Nephron (organoid): ENCODE data around the gene ZBTB16.
A peak's percentile ranks its signal among the peaks of the same experiment; 100 is the strongest.

Experiments
- H3K27ac Mint-ChIP-seq, 3 experiments: 2 replicates each; pipeline ENCODE4 v1.8.0; 2020; ENCODE audit warnings: mixed read lengths in 3 of 3, mild to moderate bottlenecking in 2 of 3, moderate library complexity in 1 of 3
- H3K27me3 Mint-ChIP-seq: 2 replicates; pipeline ENCODE4 v1.8.0; 2021; ENCODE audit warnings: low read depth, mild to moderate bottlenecking, moderate library complexity, mixed read lengths
- H3K36me3 Mint-ChIP-seq: 2 replicates; pipeline ENCODE4 v1.8.0; 2020; ENCODE audit warnings: low read depth, mixed read lengths
- H3K4me1 Mint-ChIP-seq: 2 replicates; pipeline ENCODE4 v1.8.0; 2020; ENCODE audit warnings: mixed read lengths
- H3K4me3 Mint-ChIP-seq, 3 experiments: 2 replicates each; pipeline ENCODE4 v1.8.0; 2020; ENCODE audit warnings: mild to moderate bottlenecking in 3 of 3, mixed read lengths in 3 of 3, moderate library complexity in 2 of 3
- H3K9me3 Mint-ChIP-seq: 2 replicates; pipeline ENCODE4 v1.8.0; 2020; ENCODE audit warnings: mixed read lengths
- TF ChIP-seq, protein P1 (sequence below), 3 experiments: fragments of 200-600 bp; sonication (generic); IDR thresholded peaks; one replicate each; pipeline ENCODE4 v1.5.0; 2021; ENCODE audit warnings: antibody characterized with exemption in 3 of 3; ENCODE audit not compliant: unreplicated experiment in 3 of 3

Gene ZBTB16

GRCh38 chr11:114167355-114167754, 107.8 kb downstream of the ZBTB16 start:
- Mint-ChIP-seq H3K4me1 (peaks cover 92% of the 10 kb centered on the region), H3K4me3 (peak overlapping the region in 1 of 3 experiments; percentile 60), H3K27ac (no peak overlapping the region), H3K27me3 (peaks cover 79% of the 10 kb centered on the region), H3K36me3 (no peaks in the 10 kb centered on the region), H3K9me3 (no peaks in the 10 kb centered on the region)
- TF ChIP-seq, protein P1, sequence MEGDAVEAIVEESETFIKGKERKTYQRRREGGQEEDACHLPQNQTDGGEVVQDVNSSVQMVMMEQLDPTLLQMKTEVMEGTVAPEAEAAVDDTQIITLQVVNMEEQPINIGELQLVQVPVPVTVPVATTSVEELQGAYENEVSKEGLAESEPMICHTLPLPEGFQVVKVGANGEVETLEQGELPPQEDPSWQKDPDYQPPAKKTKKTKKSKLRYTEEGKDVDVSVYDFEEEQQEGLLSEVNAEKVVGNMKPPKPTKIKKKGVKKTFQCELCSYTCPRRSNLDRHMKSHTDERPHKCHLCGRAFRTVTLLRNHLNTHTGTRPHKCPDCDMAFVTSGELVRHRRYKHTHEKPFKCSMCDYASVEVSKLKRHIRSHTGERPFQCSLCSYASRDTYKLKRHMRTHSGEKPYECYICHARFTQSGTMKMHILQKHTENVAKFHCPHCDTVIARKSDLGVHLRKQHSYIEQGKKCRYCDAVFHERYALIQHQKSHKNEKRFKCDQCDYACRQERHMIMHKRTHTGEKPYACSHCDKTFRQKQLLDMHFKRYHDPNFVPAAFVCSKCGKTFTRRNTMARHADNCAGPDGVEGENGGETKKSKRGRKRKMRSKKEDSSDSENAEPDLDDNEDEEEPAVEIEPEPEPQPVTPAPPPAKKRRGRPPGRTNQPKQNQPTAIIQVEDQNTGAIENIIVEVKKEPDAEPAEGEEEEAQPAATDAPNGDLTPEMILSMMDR (IDR thresholded peaks at IDR 0.05; ENCODE audit: unreplicated experiment in 3 of 3) = no peak

- TF ChIP-seq, protein P1 (IDR thresholded peaks at IDR 0.05; ENCODE audit: unreplicated experiment in 3 of 3) = no peak
- Mint-ChIP-seq H3K36me3 (no peaks in the 10 kb centered on the region), H3K4me1 (peaks cover 93% of the 10 kb centered on the region), H3K4me3 (peak overlapping the region in 1 of 3 experiments; percentile 60), H3K27ac (no peak overlapping the region), H3K27me3 (peaks cover 81% of the 10 kb centered on the region), H3K9me3 (no peaks in the 10 kb centered on the region)
Measured at GRCh38 chr11:114167771-114168448, 108.4 kb downstream of the ZBTB16 start.

GRCh38 chr11:114168691-114169090, 109.2 kb downstream of the ZBTB16 start:
- no peak overlapping the region for H3K4me3 Mint-ChIP-seq
- no peaks in the 10 kb centered on the region for H3K36me3 Mint-ChIP-seq
- no peaks in the 10 kb centered on the region for H3K9me3 Mint-ChIP-seq
- peaks cover 93% of the 10 kb centered on the region for H3K4me1 Mint-ChIP-seq
- TF ChIP-seq, protein P1 (IDR thresholded peaks at IDR 0.05; ENCODE audit: unreplicated experiment in 3 of 3) = no peak
- no peak overlapping the region for H3K27ac Mint-ChIP-seq
- H3K27me3 Mint-ChIP-seq = peaks cover 86% of the 10 kb centered on the region

DNA sequence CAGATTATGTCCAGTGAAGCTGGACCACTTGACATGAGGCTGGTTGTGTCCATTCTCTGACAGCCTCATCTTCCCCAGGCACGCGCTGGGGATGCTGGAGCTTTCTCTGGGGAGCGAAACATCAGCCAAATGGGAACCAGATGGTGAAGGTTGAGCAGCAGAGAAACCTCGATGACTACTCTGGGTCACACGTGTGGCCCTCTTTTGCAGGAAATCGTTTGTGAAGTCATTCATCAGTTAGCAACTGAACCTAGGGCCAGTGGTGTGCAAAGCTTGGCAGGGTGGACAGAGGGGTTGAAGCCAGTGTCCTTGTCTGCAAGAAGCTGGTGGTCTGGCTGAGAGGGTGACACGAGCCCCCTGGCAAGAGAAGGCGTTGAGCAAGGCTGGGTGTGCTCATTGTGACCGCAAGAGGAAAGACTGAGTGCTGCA, 109.8 kb downstream of the ZBTB16 start:
- Mint-ChIP-seq H3K4me3 (peak overlapping the region in 1 of 3 experiments; percentile 9), H3K27ac (no peak overlapping the region), H3K36me3 (no peaks in the 10 kb centered on the region), H3K4me1 (peaks cover 87% of the 10 kb centered on the region), H3K9me3 (no peaks in the 10 kb centered on the region), H3K27me3 (peaks cover 86% of the 10 kb centered on the region)
- TF ChIP-seq, protein P1 (IDR thresholded peaks at IDR 0.05; ENCODE audit: unreplicated experiment in 3 of 3) = no peak

DNA sequence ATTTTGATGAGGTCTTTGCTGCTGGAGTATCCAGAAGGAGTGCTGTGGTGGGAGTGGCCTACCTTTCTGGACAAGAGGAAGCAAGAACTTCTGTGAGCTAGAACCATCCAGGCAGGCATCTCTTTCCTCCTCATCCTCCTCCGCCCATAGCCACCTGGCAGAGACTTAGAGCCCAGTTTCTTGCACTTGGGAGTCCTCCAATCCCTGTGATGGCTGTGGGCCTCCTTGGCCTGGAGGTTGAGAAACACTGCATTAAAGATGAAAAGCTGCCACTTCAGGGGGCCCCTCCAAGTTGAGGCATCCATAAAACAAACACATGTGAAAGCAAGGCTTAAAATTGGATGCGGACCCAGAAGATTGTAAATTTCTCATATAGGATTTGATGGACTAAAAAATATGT, 110.3 kb downstream of the ZBTB16 start:
- no peaks in the 10 kb centered on the region for H3K9me3 Mint-ChIP-seq
- H3K4me1 Mint-ChIP-seq = peaks cover 82% of the 10 kb centered on the region
- H3K36me3 Mint-ChIP-seq = no peaks in the 10 kb centered on the region
- no peak overlapping the region for H3K27ac Mint-ChIP-seq
- TF ChIP-seq, protein P1 (IDR thresholded peaks at IDR 0.05; ENCODE audit: unreplicated experiment in 3 of 3) = no peak
- peaks cover 86% of the 10 kb centered on the region for H3K27me3 Mint-ChIP-seq
- H3K4me3 Mint-ChIP-seq = no peak overlapping the region

- Mint-ChIP-seq H3K9me3 (no peaks in the 10 kb centered on the region), H3K4me1 (peaks cover 78% of the 10 kb centered on the region), H3K4me3 (no peak overlapping the region), H3K27ac (peak overlapping the region in 2 of 3 experiments; percentile 41 to 71), H3K27me3 (peaks cover 84% of the 10 kb centered on the region), H3K36me3 (no peaks in the 10 kb centered on the region)
- TF ChIP-seq, protein P1 (IDR thresholded peaks at IDR 0.05; ENCODE audit: unreplicated experiment in 3 of 3) = no peak
Measured at GRCh38 chr11:114170226-114170625, 110.7 kb downstream of the ZBTB16 start.
